GM23338 (cell line): ENCODE results near the gene NOL9.

ENCODE experiments used
- CREB1 ChIP-seq: fragments of 250-450 bp; sonication (Bioruptor Pico); IDR thresholded peaks from 2 replicates; pipeline ENCODE4 v1.5.0; 2020; ENCODE audit warnings: low read depth, mild to moderate bottlenecking, moderate library complexity
- EZH2 ChIP-seq: fragments of 200-600 bp; sonication (generic); IDR thresholded peaks from one replicate; pipeline ENCODE4 v1.8.0; 2017; ENCODE audit warnings: antibody characterized with exemption, mild to moderate bottlenecking, low read depth; ENCODE audit not compliant: unreplicated experiment
- EZH2phosphoT487 ChIP-seq: fragments of 200-600 bp; sonication (generic); IDR thresholded peaks from one replicate; pipeline ENCODE4 v1.8.1; 2018; ENCODE audit warnings: antibody characterized with exemption; ENCODE audit not compliant: unreplicated experiment
- NANOG ChIP-seq: IDR thresholded peaks from 2 replicates; pipeline ENCODE4 v1.6.1; 2016; ENCODE audit warnings: antibody characterized with exemption, borderline replicate concordance
- POLR2AphosphoS5 ChIP-seq: IDR thresholded peaks from 2 replicates; pipeline ENCODE4 v1.6.1; 2016; ENCODE audit warnings: antibody characterized with exemption, low read depth
- STAT1 ChIP-seq: IDR thresholded peaks from one replicate; pipeline ENCODE4 v1.6.1; 2016; ENCODE audit warnings: antibody characterized with exemption; ENCODE audit not compliant: unreplicated experiment
- ZNF114 ChIP-seq: fragments of 250-450 bp; sonication (Bioruptor Pico); IDR thresholded peaks from 2 replicates; pipeline ENCODE4 v1.5.0; 2020; ENCODE audit warnings: mild to moderate bottlenecking, moderate library complexity
- TF ChIP-seq, protein P1 (sequence below), 2 experiments: fragments of 200-600 bp in 1 of 2; sonication (generic) in 1 of 2; conservative IDR thresholded peaks; 2 replicates each; pipeline versions ENCODE4 v1.5.1 to v1.6.1; 2016 to 2017; ENCODE audit warnings: antibody characterized with exemption in 2 of 2, low read depth in 2 of 2, mild to moderate bottlenecking in 2 of 2, moderate library complexity in 1 of 2
- TF ChIP-seq, protein P2 (sequence below): IDR thresholded peaks from one replicate; pipeline ENCODE4 v1.6.1; 2018; ENCODE audit warnings: antibody characterized with exemption; ENCODE audit not compliant: unreplicated experiment
- TF ChIP-seq, protein P3 (sequence below): IDR thresholded peaks from 2 replicates; pipeline ENCODE4 v1.6.1; 2016; ENCODE audit warnings: antibody characterized with exemption

DNA sequence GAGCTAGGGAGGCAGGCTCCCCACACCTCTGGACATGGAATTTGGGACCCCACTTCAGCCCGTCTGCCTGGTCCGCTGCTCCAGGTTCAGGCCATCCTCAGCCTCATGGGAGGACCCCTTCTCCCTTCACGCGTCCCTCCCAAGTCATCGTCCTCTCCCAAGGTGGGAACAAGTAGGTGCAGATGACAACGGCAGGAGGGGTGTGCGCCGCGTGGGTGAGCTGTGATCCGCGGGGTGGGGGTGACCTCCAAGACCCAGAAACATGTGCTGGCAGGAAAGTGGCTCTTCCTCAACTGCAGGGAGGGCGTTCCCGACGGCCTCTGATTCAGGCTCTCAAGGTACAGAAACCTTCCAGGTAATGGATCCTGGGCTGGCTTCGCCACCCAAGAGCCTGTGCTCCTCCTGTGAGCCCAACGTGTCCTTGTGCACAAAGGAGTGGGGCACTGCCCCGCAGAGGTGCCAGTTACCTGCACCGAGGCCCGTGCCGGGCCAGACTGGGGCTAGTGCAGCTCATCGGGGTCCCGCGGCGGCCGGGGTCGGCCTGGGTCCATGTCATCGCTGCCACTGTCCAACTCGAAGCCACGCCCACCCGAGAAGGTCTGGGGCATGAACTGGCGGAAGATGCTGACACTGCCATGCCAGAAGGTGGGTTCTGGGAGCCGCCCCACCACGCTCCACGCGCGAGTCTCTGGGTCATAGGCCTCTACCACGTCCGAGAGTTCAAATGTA, 38.7 kb upstream of the NOL9 start:
- TF ChIP-seq, protein P1, sequence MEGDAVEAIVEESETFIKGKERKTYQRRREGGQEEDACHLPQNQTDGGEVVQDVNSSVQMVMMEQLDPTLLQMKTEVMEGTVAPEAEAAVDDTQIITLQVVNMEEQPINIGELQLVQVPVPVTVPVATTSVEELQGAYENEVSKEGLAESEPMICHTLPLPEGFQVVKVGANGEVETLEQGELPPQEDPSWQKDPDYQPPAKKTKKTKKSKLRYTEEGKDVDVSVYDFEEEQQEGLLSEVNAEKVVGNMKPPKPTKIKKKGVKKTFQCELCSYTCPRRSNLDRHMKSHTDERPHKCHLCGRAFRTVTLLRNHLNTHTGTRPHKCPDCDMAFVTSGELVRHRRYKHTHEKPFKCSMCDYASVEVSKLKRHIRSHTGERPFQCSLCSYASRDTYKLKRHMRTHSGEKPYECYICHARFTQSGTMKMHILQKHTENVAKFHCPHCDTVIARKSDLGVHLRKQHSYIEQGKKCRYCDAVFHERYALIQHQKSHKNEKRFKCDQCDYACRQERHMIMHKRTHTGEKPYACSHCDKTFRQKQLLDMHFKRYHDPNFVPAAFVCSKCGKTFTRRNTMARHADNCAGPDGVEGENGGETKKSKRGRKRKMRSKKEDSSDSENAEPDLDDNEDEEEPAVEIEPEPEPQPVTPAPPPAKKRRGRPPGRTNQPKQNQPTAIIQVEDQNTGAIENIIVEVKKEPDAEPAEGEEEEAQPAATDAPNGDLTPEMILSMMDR (conservative IDR thresholded peaks at IDR 0.05; ENCODE audit: low read depth in 2 of 2) = no peak
- TF ChIP-seq EZH2phosphoT487 = no peak
- TF ChIP-seq EZH2 = no peak
- TF ChIP-seq, protein P2, sequence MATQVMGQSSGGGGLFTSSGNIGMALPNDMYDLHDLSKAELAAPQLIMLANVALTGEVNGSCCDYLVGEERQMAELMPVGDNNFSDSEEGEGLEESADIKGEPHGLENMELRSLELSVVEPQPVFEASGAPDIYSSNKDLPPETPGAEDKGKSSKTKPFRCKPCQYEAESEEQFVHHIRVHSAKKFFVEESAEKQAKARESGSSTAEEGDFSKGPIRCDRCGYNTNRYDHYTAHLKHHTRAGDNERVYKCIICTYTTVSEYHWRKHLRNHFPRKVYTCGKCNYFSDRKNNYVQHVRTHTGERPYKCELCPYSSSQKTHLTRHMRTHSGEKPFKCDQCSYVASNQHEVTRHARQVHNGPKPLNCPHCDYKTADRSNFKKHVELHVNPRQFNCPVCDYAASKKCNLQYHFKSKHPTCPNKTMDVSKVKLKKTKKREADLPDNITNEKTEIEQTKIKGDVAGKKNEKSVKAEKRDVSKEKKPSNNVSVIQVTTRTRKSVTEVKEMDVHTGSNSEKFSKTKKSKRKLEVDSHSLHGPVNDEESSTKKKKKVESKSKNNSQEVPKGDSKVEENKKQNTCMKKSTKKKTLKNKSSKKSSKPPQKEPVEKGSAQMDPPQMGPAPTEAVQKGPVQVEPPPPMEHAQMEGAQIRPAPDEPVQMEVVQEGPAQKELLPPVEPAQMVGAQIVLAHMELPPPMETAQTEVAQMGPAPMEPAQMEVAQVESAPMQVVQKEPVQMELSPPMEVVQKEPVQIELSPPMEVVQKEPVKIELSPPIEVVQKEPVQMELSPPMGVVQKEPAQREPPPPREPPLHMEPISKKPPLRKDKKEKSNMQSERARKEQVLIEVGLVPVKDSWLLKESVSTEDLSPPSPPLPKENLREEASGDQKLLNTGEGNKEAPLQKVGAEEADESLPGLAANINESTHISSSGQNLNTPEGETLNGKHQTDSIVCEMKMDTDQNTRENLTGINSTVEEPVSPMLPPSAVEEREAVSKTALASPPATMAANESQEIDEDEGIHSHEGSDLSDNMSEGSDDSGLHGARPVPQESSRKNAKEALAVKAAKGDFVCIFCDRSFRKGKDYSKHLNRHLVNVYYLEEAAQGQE = no peak
- TF ChIP-seq POLR2AphosphoS5 = no peak
- no peak for TF ChIP-seq NANOG
- TF ChIP-seq STAT1 = no peak
- no peak for TF ChIP-seq CREB1 (CRISPR knock-in tag)
- TF ChIP-seq, protein P3, sequence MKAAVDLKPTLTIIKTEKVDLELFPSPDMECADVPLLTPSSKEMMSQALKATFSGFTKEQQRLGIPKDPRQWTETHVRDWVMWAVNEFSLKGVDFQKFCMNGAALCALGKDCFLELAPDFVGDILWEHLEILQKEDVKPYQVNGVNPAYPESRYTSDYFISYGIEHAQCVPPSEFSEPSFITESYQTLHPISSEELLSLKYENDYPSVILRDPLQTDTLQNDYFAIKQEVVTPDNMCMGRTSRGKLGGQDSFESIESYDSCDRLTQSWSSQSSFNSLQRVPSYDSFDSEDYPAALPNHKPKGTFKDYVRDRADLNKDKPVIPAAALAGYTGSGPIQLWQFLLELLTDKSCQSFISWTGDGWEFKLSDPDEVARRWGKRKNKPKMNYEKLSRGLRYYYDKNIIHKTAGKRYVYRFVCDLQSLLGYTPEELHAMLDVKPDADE = no peak
- no peak for TF ChIP-seq ZNF114 (CRISPR knock-in tag)
